Upper lobe of left lung (tissue), 4 donors: ENCODE data around the gene TMEM273.

Experiments used
- POLR2A ChIP-seq, 4 donors: fragments of 450-650 bp; IDR thresholded peaks; one replicate each; pipeline ENCODE4 v1.5.1; 2016 to 2017; ENCODE audit warnings: antibody characterized with exemption in 4 of 4, mild to moderate bottlenecking in 2 of 4
- POLR2AphosphoS5 ChIP-seq, 2 donors: sonication (generic); formaldehyde crosslinking; IDR thresholded peaks; one replicate each; pipeline ENCODE4 v1.5.1; 2017; ENCODE audit warnings: antibody characterized with exemption in 2 of 2
- TF ChIP-seq, protein P1 (sequence below), 6 experiments: fragments of 450-650 bp in 4 of 6; fragments of 200-600 bp in 2 of 6; sonication (generic) in 2 of 6; IDR thresholded peaks; one replicate each; pipeline ENCODE4 v1.5.1; 2016 to 2019; ENCODE audit warnings: antibody characterized with exemption in 6 of 6

- TF ChIP-seq, protein P1, sequence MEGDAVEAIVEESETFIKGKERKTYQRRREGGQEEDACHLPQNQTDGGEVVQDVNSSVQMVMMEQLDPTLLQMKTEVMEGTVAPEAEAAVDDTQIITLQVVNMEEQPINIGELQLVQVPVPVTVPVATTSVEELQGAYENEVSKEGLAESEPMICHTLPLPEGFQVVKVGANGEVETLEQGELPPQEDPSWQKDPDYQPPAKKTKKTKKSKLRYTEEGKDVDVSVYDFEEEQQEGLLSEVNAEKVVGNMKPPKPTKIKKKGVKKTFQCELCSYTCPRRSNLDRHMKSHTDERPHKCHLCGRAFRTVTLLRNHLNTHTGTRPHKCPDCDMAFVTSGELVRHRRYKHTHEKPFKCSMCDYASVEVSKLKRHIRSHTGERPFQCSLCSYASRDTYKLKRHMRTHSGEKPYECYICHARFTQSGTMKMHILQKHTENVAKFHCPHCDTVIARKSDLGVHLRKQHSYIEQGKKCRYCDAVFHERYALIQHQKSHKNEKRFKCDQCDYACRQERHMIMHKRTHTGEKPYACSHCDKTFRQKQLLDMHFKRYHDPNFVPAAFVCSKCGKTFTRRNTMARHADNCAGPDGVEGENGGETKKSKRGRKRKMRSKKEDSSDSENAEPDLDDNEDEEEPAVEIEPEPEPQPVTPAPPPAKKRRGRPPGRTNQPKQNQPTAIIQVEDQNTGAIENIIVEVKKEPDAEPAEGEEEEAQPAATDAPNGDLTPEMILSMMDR (IDR thresholded peaks at IDR 0.05), result no peak
- TF ChIP-seq POLR2AphosphoS5 (IDR thresholded peaks at IDR 0.05) (no peak), POLR2A (IDR thresholded peaks at IDR 0.05) (no peak)
Observed at GRCh38 chr10:49204119-49204518, 15.9 kb upstream of the TMEM273 start.
